SK-N-SH treated with all-trans-retinoic acid at 6 μM for 48 hours (cell line): Measurements from ENCODE around the gene CREB3.
A peak's percentile ranks its signal among the peaks of the same experiment; 100 is the strongest.

Experiments
- ATAC-seq: fragments of 200-7000 bp; cut with Tn5 transposase; 3 replicates; pipeline ENCODE4 v1.9.1; 2020; ENCODE audit warnings: mild to moderate bottlenecking, moderate library complexity
- ARNTL ChIP-seq: fragments of 450-650 bp; formaldehyde crosslinking; IDR thresholded peaks from 2 replicates; pipeline ENCODE4 v1.5.0; 2020; ENCODE audit warnings: low read depth, mild to moderate bottlenecking, moderate library complexity, borderline replicate concordance
- BACH2 ChIP-seq: fragments of 250-450 bp; sonication (Bioruptor Pico); IDR thresholded peaks from 2 replicates; pipeline ENCODE4 v1.9.0; 2021; ENCODE audit warnings: mild to moderate bottlenecking, borderline replicate concordance
- CSDC2 ChIP-seq: fragments of 250-450 bp; sonication (Bioruptor Pico); IDR thresholded peaks from 2 replicates; pipeline ENCODE4 v1.5.0; 2020; ENCODE audit warnings: mild to moderate bottlenecking, moderate library complexity
- ESRRG ChIP-seq: fragments of 250-450 bp; sonication (Bioruptor Pico); IDR thresholded peaks from 2 replicates; pipeline ENCODE4 v1.6.1; 2021; ENCODE audit warnings: mild to moderate bottlenecking
- GLIS3 ChIP-seq: fragments of 250-450 bp; sonication (Bioruptor Pico); IDR thresholded peaks from 2 replicates; pipeline ENCODE4 v1.5.0; 2020; ENCODE audit warnings: mild to moderate bottlenecking, moderate library complexity
- ISL1 ChIP-seq: fragments of 250-450 bp; sonication (Bioruptor Pico); IDR thresholded peaks from 2 replicates; pipeline ENCODE4 v2.1.2; 2022; ENCODE audit warnings: mild to moderate bottlenecking, moderate library complexity
- OSR1 ChIP-seq: fragments of 250-450 bp; sonication (Bioruptor Pico); IDR thresholded peaks from 2 replicates; pipeline ENCODE4 v1.8.0; 2022; ENCODE audit warnings: moderate library complexity, mild to moderate bottlenecking, inconsistent platforms
- PATZ1 ChIP-seq: fragments of 250-450 bp; sonication (Bioruptor Pico); IDR thresholded peaks from 2 replicates; pipeline ENCODE4 v1.8.0; 2020; ENCODE audit warnings: mild to moderate bottlenecking, moderate library complexity, borderline replicate concordance
- SNAI2 ChIP-seq: fragments of 250-450 bp; sonication (Bioruptor Pico); IDR thresholded peaks from 2 replicates; pipeline ENCODE4 v1.5.0; 2020; ENCODE audit warnings: mild to moderate bottlenecking, moderate library complexity
- TOX ChIP-seq: fragments of 250-450 bp; sonication (Bioruptor Pico); IDR thresholded peaks from 2 replicates; pipeline ENCODE4 v1.8.0; 2021; ENCODE audit warnings: mild to moderate bottlenecking, moderate library complexity, borderline replicate concordance
- TSHZ2 ChIP-seq: fragments of 250-450 bp; sonication (Bioruptor Pico); IDR thresholded peaks from 2 replicates; pipeline ENCODE4 v1.5.0; 2020; ENCODE audit warnings: mild to moderate bottlenecking, moderate library complexity
- ZC3H10 ChIP-seq: fragments of 250-450 bp; sonication (Bioruptor Pico); IDR thresholded peaks from 2 replicates; pipeline ENCODE4 v1.5.1; 2021; ENCODE audit warnings: mild to moderate bottlenecking, moderate library complexity
- ZFP3 ChIP-seq: fragments of 250-450 bp; sonication (Bioruptor Pico); IDR thresholded peaks from 2 replicates; pipeline ENCODE4 v1.5.0; 2020; ENCODE audit warnings: mild to moderate bottlenecking, moderate library complexity
- ZFP30 ChIP-seq: fragments of 450-650 bp; formaldehyde crosslinking; IDR thresholded peaks from 2 replicates; pipeline ENCODE4 v1.5.0; 2022; ENCODE audit warnings: mild to moderate bottlenecking, moderate library complexity
- ZNF565 ChIP-seq: fragments of 450-650 bp; formaldehyde crosslinking; conservative IDR thresholded peaks from 2 replicates; pipeline ENCODE4 v1.5.0; 2020; ENCODE audit warnings: low read depth, mild to moderate bottlenecking, moderate library complexity
- ZNF70 ChIP-seq: fragments of 450-650 bp; formaldehyde crosslinking; IDR thresholded peaks from 2 replicates; pipeline ENCODE4 v1.5.0; 2020; ENCODE audit warnings: mild to moderate bottlenecking, moderate library complexity
- TF ChIP-seq, protein P1 (sequence below): fragments of 250-450 bp; sonication (Bioruptor Pico); IDR thresholded peaks from 2 replicates; pipeline ENCODE4 v1.5.1; 2020; ENCODE audit warnings: low read depth, mild to moderate bottlenecking, moderate library complexity
- TF ChIP-seq, protein P2 (sequence below): fragments of 250-450 bp; sonication (Bioruptor Pico); IDR thresholded peaks from 2 replicates; pipeline ENCODE4 v1.5.1; 2021; ENCODE audit warnings: mild to moderate bottlenecking, moderate library complexity
- TF ChIP-seq, protein P3 (sequence below): fragments of 250-450 bp; sonication (Bioruptor Pico); IDR thresholded peaks from 2 replicates; pipeline ENCODE4 v1.8.0; 2021; ENCODE audit warnings: low read depth, mild to moderate bottlenecking, moderate library complexity, borderline replicate concordance

Gene CREB3

GRCh38 chr9:35754264-35754663 is 21.8 kb downstream of the CREB3 start, which contains the start of gene MSMP:
TSS of gene MSMP (minus strand) at chr9:35754276. CDS start at chr9:35754129, 147 bp downstream.
- TF ChIP-seq, protein P1, sequence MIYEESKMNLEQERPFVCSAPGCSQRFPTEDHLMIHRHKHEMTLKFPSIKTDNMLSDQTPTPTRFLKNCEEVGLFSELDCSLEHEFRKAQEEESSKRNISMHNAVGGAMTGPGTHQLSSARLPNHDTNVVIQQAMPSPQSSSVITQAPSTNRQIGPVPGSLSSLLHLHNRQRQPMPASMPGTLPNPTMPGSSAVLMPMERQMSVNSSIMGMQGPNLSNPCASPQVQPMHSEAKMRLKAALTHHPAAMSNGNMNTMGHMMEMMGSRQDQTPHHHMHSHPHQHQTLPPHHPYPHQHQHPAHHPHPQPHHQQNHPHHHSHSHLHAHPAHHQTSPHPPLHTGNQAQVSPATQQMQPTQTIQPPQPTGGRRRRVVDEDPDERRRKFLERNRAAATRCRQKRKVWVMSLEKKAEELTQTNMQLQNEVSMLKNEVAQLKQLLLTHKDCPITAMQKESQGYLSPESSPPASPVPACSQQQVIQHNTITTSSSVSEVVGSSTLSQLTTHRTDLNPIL (CRISPR knock-in tag), result no peak
- TF ChIP-seq, protein P2, sequence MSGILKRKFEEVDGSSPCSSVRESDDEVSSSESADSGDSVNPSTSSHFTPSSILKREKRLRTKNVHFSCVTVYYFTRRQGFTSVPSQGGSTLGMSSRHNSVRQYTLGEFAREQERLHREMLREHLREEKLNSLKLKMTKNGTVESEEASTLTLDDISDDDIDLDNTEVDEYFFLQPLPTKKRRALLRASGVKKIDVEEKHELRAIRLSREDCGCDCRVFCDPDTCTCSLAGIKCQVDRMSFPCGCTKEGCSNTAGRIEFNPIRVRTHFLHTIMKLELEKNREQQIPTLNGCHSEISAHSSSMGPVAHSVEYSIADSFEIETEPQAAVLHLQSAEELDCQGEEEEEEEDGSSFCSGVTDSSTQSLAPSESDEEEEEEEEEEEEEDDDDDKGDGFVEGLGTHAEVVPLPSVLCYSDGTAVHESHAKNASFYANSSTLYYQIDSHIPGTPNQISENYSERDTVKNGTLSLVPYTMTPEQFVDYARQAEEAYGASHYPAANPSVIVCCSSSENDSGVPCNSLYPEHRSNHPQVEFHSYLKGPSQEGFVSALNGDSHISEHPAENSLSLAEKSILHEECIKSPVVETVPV (CRISPR knock-in tag), result no peak
- TF ChIP-seq TOX (CRISPR knock-in tag), result no peak
- TF ChIP-seq ESRRG, result no peak
- TF ChIP-seq ARNTL (CRISPR knock-in tag), result no peak
- no peak for TF ChIP-seq TSHZ2 (CRISPR knock-in tag)
- no peak for TF ChIP-seq BACH2 (CRISPR knock-in tag)
- no peak for ATAC-seq

DNA sequence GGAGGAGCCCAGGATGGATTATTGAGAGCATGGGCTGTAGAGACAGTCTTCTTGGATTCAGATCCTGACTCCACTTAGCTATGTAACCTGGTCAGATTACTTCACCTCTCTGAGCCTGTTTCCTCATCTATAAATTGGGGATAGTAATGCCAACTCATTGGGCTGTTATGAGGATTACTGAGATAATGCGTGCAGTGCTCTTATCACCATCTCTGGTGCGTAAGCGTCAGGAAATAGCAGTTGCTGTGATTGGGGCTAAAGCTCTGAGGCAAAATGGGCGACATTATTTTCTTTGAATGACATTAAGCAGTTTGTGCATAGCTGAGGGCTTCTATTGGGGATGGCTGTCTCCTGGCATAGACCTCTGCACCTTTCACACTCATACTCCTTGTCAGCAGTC is 22.6 kb downstream of the CREB3 start:
- no peak for ATAC-seq
- no peak for TF ChIP-seq ZNF565 (CRISPR knock-in tag)
- no peak for TF ChIP-seq GLIS3 (CRISPR knock-in tag)
- TF ChIP-seq ZFP30 (CRISPR knock-in tag), result no peak
- TF ChIP-seq ARNTL (CRISPR knock-in tag), result no peak
- no peak for TF ChIP-seq ZNF70 (CRISPR knock-in tag)
- TF ChIP-seq PATZ1 (CRISPR knock-in tag), result no peak
- TF ChIP-seq ISL1 (CRISPR knock-in tag), result no peak
- TF ChIP-seq, protein P1 (CRISPR knock-in tag), result no peak
- no peak for TF ChIP-seq ZC3H10
- TF ChIP-seq, protein P3, sequence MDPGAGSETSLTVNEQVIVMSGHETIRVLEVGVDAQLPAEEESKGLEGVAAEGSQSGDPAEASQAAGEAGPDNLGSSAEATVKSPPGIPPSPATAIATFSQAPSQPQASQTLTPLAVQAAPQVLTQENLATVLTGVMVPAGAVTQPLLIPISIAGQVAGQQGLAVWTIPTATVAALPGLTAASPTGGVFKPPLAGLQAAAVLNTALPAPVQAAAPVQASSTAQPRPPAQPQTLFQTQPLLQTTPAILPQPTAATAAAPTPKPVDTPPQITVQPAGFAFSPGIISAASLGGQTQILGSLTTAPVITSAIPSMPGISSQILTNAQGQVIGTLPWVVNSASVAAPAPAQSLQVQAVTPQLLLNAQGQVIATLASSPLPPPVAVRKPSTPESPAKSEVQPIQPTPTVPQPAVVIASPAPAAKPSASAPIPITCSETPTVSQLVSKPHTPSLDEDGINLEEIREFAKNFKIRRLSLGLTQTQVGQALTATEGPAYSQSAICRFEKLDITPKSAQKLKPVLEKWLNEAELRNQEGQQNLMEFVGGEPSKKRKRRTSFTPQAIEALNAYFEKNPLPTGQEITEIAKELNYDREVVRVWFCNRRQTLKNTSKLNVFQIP (CRISPR knock-in tag), result no peak
- TF ChIP-seq CSDC2 (CRISPR knock-in tag), result no peak
- TF ChIP-seq, all 23 proteins: peak for 0

GRCh38 chr9:35756275-35757225 is 24.1 kb downstream of the CREB3 start:
- ATAC-seq, result peak; percentile 84

More at GRCh38 chr9:35756275-35757225, 24.1 kb downstream of the CREB3 start:
- TF ChIP-seq ESRRG (no peak), OSR1 (no peak), ISL1 (CRISPR knock-in tag) (no peak), ZFP30 (CRISPR knock-in tag) (no peak), ZFP3 (CRISPR knock-in tag) (no peak), SNAI2 (CRISPR knock-in tag) (0 out of 2 replicates have a peak, but pooled peaks have one; percentile 24), GLIS3 (CRISPR knock-in tag) (peak; percentile 65; the same call in 1 of the 2 replicates), TSHZ2 (CRISPR knock-in tag) (no peak)
- TF ChIP-seq, protein P3 (CRISPR knock-in tag), result no peak
